ENCODE measurements around the gene PLCXD1.

Gene PLCXD1

DNA sequence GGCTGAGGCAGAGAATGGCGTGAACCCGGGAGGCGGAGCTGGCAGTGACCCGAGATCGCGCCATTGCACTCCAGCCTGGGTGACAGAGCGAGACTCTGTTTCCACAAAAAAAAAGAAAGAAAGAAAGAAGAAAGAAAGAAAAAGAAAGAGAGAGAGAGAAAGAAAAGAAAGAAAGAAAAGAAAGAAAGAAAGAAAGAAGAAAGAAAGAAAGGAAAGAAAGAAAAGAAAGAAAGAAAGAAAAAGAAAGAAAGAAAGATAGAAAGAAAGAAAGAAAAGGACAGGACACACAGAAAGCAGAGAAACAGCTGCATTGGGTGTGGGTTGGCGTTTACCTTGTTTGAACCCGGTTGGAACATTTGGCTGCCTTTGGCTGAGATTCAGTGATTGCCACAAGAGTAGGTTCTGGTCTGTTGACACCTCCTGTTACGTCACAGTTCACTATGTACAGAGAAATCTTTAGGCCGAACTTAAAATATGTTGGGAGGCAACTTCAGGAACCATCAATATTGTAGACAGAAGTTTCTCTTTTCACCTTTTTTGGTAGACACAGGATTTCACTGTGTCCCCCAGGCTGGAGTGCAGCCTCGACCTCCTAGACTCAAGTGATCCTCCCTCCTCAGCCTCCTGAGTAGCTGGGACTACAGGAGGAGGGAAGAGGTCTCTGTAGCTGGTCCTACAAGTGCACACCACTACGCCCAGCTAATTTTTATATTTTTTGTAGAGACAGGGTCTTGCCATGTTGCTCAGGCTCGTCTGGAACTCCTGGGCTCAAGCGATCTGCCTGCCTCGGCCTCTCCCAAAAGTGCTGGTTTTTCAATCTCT lies 16.3 kb upstream of the PLCXD1 start:
- Histone ChIP-seq H3K4me1 (ENCODE audit: insufficient read depth, low read length) (no peaks in the 10 kb centered on the region), H3K79me2 (ENCODE audit: insufficient read depth, low read length) (no peaks in the 10 kb centered on the region), H2AFZ (ENCODE audit: low read depth, low read length) (no peak overlapping the region), H3K9me3 (ENCODE audit: insufficient read depth, low read length, severe bottlenecking) (no peaks in the 10 kb centered on the region), H3K4me3 (ENCODE audit: low read depth in 1 of 2, low read length in 2 of 2) (no peak overlapping the region), H3K36me3 (ENCODE audit: insufficient read depth, low read length) (no peaks in the 10 kb centered on the region), H3K27me3 (ENCODE audit: insufficient read depth, low read length, poor library complexity) (no peaks in the 10 kb centered on the region), H3K9ac (ENCODE audit: low read depth, low read length) (no peak overlapping the region), H4K20me1 (ENCODE audit: insufficient read depth, low read length) (no peaks in the 10 kb centered on the region), H3K27ac (ENCODE audit: low read length) (no peak overlapping the region), H3K4me2 (ENCODE audit: insufficient read depth, low read length) (no peak overlapping the region)
- no peak for TF ChIP-seq EZH2 (IDR thresholded peaks at IDR 0.05; ENCODE audit: borderline replicate concordance, low read depth, low read length, severe bottlenecking)
- TF ChIP-seq, protein P1, sequence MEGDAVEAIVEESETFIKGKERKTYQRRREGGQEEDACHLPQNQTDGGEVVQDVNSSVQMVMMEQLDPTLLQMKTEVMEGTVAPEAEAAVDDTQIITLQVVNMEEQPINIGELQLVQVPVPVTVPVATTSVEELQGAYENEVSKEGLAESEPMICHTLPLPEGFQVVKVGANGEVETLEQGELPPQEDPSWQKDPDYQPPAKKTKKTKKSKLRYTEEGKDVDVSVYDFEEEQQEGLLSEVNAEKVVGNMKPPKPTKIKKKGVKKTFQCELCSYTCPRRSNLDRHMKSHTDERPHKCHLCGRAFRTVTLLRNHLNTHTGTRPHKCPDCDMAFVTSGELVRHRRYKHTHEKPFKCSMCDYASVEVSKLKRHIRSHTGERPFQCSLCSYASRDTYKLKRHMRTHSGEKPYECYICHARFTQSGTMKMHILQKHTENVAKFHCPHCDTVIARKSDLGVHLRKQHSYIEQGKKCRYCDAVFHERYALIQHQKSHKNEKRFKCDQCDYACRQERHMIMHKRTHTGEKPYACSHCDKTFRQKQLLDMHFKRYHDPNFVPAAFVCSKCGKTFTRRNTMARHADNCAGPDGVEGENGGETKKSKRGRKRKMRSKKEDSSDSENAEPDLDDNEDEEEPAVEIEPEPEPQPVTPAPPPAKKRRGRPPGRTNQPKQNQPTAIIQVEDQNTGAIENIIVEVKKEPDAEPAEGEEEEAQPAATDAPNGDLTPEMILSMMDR (IDR thresholded peaks at IDR 0.05; ENCODE audit: borderline replicate concordance, extremely low read depth, low read length, poor library complexity, severe bottlenecking) = no peak
- DNase-seq = no peak
- no peak for ATAC-seq (ENCODE audit: insufficient read depth, low read depth)

DNA sequence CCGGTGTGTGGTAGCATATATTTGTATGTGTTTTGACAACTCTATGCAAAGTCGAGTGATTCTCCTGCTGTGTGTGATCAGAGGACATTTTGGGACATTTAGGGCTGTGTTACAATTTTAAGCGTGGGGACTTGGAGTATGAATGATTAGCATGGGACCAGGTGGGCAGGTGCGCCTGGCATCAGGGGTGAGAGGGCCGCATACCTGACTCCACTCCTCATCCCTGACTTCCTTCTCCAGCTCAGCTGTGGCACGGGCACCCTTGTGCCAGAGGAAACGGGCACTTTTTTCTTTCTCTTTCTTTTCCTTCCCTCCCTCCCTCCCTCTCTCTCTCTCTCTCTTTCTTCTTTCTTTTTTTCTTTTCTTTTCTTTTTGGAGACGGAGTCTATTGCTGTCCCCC lies 15.7 kb upstream of the PLCXD1 start:
- no peaks in the 10 kb centered on the region for H3K4me1 ChIP-seq (ENCODE audit: insufficient read depth, low read length)
- H3K79me2 ChIP-seq (ENCODE audit: insufficient read depth, low read length) = no peaks in the 10 kb centered on the region
- H3K9me3 ChIP-seq (ENCODE audit: insufficient read depth, low read length, severe bottlenecking) = no peaks in the 10 kb centered on the region
- H3K9ac ChIP-seq (ENCODE audit: low read depth, low read length) = no peak overlapping the region
- H2AFZ ChIP-seq (ENCODE audit: low read depth, low read length) = no peak overlapping the region
- DNase-seq (no peak), ATAC-seq (ENCODE audit: insufficient read depth, low read depth) (no peak)
- TF ChIP-seq EZH2 (IDR thresholded peaks at IDR 0.05; ENCODE audit: borderline replicate concordance, low read depth, low read length, severe bottlenecking) = no peak
- TF ChIP-seq, protein P1 (IDR thresholded peaks at IDR 0.05; ENCODE audit: borderline replicate concordance, extremely low read depth, low read length, poor library complexity, severe bottlenecking) = no peak
- H3K27ac ChIP-seq (ENCODE audit: low read length) = no peak overlapping the region
- H3K27me3 ChIP-seq (ENCODE audit: insufficient read depth, low read length, poor library complexity) = no peaks in the 10 kb centered on the region
- no peaks in the 10 kb centered on the region for H4K20me1 ChIP-seq (ENCODE audit: insufficient read depth, low read length)
- no peaks in the 10 kb centered on the region for H3K36me3 ChIP-seq (ENCODE audit: insufficient read depth, low read length)
- H3K4me3 ChIP-seq (ENCODE audit: low read depth in 1 of 2, low read length in 2 of 2) = no peak overlapping the region
- H3K4me2 ChIP-seq (ENCODE audit: insufficient read depth, low read length) = no peak overlapping the region

DNA sequence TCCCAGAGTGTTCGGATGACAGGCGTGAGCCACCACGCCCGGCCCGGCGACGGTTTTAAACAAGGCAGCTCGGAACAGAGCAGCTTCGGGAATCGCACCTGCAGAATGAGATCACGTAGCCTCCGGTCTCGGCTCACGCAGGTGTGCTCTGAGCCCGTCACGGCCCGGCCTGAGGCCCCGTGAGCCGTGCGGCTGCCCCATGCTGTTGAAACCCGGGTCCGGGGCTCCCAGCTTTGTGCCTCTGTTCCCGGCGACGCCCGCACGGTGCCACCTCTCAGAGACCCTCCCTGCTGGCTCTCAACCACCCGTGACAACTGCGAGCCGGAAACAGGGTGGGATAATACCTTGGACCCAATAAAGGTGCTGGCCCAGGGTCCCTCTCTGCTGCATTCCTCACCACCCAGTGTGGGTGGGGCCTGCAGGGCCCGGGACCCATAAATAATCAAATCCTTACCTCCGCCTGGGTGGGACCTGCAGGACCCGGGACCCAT lies 13.4 kb upstream of the PLCXD1 start:
- Histone ChIP-seq H3K9ac (ENCODE audit: low read depth, low read length) (no peak overlapping the region), H3K9me3 (ENCODE audit: insufficient read depth, low read length, severe bottlenecking) (no peaks in the 10 kb centered on the region), H4K20me1 (ENCODE audit: insufficient read depth, low read length) (no peaks in the 10 kb centered on the region), H3K4me1 (ENCODE audit: insufficient read depth, low read length) (no peaks in the 10 kb centered on the region), H3K36me3 (ENCODE audit: insufficient read depth, low read length) (no peaks in the 10 kb centered on the region), H3K79me2 (ENCODE audit: insufficient read depth, low read length) (no peaks in the 10 kb centered on the region), H3K4me2 (ENCODE audit: insufficient read depth, low read length) (no peak overlapping the region), H3K27ac (ENCODE audit: low read length) (no peak overlapping the region), H2AFZ (ENCODE audit: low read depth, low read length) (no peak overlapping the region), H3K4me3 (ENCODE audit: low read depth in 1 of 2, low read length in 2 of 2) (no peak overlapping the region), H3K27me3 (ENCODE audit: insufficient read depth, low read length, poor library complexity) (no peaks in the 10 kb centered on the region)
- no peak for DNase-seq
- no peak for TF ChIP-seq EZH2 (IDR thresholded peaks at IDR 0.05; ENCODE audit: borderline replicate concordance, low read depth, low read length, severe bottlenecking)
- TF ChIP-seq, protein P1 (IDR thresholded peaks at IDR 0.05; ENCODE audit: borderline replicate concordance, extremely low read depth, low read length, poor library complexity, severe bottlenecking) = no peak
- no peak for ATAC-seq (ENCODE audit: insufficient read depth, low read depth)

Data from DND-41 (cell line).